Inflammatory macrophage treated with lipopolysaccharide for 1 hour (primary cell): ENCODE measurements around the gene TYRP1.

Experiments used
- DNase-seq, 2 donors: peaks; one replicate each; pipeline ENCODE4 v3.0.0-alpha.2; 2020 to 2022

Gene TYRP1

DNA sequence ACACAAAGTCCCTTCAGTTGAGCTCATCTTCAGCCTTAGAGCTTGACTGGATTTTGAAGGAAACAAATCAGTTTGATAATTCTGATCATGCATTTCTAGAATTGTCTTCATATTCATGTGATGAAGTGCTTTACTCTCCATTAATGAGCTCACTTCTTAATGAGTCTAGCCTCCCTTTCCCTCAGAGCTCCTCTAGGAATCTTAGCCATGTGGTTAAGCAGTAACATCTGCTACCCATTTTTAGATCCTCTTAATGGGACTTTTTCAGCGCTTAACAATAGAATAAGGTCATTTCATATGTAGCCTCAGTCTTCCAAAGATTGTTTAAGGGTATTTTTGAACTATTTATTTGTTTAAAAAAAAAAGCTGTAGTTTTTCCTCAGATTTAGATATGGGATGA is 44.7 kb downstream of the TYRP1 start:
- DNase-seq, result no peak

DNA sequence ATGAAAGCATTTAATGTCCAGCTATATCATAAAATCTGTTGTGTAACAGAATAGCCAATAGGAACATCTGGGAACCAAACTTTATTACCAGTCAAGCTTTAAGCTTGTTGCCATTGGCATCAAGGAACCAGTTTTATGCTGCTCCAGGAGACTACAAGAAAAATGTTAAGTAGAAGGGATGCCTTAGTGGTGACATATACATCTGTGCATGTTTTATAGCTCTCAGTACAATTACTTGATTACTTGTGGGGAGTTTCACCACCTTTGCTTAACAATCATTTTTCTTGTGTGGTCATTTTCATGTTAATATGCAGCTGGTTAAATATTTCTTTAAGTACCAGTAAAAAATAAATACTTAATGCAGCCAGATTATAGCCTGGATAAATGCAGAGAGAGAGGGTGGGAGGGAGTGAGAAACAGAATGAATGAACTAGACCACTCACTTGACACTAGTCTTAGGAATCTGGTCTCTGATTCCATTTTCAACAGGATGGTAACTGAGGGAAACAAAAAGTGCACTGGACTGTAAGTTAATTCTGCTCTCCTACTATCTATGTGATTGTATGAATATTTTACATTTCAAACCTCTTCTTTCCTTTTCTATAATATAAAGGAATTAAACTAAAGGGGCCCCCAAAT is 45.9 kb downstream of the TYRP1 start:
- no peak for DNase-seq

DNA sequence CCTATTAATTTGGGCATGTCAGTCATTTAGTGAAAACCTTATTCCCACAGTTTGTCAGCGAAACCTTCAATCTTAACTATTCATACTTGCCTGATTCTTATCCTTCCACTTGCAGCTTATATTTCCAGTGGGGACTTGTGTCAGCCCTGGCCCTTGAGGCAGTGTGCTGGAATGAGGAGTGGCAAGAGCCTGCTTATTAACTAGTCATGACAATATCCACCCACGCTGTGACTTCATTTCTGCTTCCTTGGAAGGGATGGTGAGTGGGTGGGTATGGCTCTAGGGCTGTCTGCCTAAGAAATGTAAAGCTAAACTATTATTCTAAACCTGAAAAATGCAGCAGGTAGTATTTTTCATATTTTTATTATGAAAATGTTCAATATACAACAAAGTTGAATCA is 47.7 kb downstream of the TYRP1 start:
- no peak for DNase-seq

DNA sequence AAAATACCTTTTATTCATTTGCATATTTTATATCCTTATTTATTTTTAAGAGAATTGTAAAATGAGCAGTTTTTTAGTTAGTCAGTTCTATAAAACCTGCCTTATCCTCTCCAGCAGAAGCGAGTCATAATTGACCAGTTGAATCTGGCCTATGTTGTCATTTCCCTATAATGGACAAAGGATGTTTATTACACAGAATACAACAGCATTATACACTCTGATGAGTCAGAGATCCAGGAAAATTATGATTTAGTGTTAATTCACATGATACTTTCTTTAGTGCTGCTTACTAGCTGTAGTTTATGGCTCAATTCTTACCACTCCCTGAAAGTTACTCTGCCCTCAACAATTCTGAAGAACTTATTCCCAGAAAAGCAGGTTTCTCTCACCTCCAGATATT is 54.8 kb downstream of the TYRP1 start:
- DNase-seq, result no peak

DNA sequence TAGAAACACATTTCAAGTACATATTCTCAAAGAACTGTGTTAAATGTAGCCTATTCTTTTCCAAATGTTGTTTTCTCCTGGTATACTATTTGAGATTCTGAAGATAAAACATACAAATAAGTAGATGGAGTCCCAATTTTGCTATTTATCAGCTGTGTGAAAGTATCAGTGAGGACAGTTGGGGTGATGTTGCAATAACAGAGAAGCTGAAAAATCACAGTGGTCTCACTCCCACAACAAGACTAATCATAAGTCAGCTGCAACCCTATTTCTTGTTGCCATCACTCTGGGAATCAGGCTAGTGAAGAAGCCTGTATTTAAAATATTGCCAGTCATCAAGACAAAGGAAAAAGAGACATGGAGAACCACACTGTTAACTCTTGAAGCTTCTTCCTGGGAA is 55.8 kb downstream of the TYRP1 start:
- no peak for DNase-seq

DNA sequence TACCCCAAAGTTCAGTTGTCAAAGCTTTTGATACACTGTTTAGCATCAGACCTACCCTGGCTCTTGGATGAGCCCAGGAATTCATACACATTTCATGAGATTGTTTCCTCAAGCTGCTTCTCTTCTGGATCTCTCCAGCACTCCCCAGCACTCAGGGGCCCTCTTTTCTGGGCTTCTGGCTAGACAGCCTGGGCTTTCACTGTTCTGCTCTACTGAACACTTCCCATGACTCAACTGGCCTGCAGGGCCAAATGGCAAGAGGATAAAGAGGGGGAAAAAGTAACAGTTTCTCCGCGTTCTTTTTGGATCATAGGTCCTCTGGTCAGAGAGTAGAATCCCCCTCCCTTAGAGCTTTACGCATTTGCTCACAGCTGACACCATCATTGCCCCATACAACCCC is 60.7 kb downstream of the TYRP1 start:
- no peak for DNase-seq

DNA sequence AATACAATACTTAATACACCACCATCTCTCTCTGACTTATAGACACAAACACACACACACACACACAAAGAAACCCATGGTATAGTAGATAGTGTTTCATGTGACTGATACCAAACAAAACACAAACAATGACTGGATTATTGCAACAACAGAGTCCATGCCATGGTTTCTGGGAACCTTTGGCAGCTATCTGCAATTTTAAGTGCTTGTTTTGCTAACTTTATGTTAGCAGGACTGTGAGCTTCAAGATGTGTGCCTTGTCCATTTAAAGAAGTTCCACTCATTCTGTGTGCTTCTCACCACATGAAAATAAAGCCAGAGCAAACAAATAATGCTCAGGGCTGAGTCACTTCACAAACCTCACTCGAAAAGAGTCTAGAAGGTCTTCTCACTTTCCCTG is 66.6 kb downstream of the TYRP1 start:
- DNase-seq, result no peak
